GM18873 (cell line): ENCODE data around the gene OR13C5.

ENCODE experiments used
- ATAC-seq: cut with Tn5 transposase; IDR thresholded peaks from one replicate; pipeline ENCODE4 v1.9.1; 2021; ENCODE audit warnings: mild to moderate bottlenecking, moderate library complexity, moderate number of reproducible peaks; ENCODE audit not compliant: unreplicated experiment, low FRiP score

OR13C5 gene

GRCh38 chr9:104555521-104555920, 43.7 kb downstream of the OR13C5 start:
- no peak for ATAC-seq

- ATAC-seq = no peak
Observed at GRCh38 chr9:104553261-104553660, 46.0 kb downstream of the OR13C5 start.
